Measurements from ENCODE around the gene STK35. TPM values are rescaled to one million over a fixed set of nuclear protein-coding genes. Genes with fewer than 3 reads are reported as not detected.

The STK35 gene
- total RNA-seq, 2 experiments from 2014 or later: 19.1 to 19.9 TPM

DNA sequence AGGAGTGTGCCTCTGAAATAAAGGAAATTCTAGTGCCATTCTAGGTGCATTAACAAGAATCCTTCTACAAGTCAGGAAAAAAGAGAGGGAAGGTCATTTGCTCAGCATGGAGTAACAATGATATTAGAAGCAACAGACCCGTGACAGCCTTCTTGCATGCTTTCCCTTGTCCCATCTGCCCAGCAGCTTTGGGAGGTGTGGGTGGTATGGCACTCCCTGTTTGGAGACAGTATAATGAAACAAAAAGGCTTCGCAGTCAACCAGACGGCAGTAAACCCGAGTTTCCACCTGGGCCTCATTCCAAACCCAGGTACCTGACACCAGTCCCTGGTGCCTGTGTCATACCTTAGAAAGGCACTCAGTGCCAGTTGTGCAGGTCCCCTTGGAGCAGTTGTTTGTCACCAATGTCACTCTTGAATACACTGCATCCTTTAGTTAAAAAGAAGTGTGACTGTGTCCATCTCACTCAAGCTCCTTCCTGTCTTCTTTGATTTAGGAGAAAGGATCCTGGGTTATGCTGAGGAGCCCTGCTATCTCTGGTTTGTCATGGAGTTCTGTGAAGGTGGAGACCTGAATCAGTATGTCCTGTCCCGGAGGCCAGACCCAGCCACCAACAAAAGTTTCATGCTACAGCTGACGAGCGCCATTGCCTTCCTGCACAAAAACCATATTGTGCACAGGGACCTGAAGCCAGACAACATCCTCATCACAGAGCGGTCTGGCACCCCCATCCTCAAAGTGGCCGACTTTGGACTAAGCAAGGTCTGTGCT is 14.7 kb downstream of the STK35 start:
- DNase-seq: no peak
- H3K27me3 Mint-ChIP-seq: no peaks in the 10 kb centered on the region
- no peak overlapping the region for H3K27ac Mint-ChIP-seq
- H3K4me1 Mint-ChIP-seq: peaks cover 80% of the 10 kb centered on the region
- peaks cover 4% of the 10 kb centered on the region for H3K9me3 Mint-ChIP-seq
- peaks cover 64% of the 10 kb centered on the region for H3K36me3 Mint-ChIP-seq
- H3K4me3 Mint-ChIP-seq: no peak overlapping the region

DNA sequence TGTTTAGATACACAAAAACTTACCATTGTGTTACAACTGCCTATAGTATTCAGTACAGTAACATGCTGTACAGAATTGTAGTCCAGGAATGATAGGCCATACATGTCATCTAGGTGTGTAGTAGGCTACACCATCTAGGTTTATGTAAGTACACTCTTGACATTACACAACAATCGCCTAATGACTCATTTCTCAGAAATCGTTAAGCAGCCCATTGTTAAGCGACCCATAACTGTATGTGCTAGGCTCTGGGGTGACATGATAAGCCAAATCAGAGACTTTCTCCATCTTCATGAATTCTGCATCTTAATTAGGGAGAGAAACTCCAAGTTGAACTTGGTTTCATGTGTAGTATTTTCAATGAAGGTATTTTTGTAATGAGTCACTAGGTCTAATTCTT is 17.2 kb downstream of the STK35 start:
- peak; percentile 20 for DNase-seq
- H3K9me3 Mint-ChIP-seq: peaks cover 4% of the 10 kb centered on the region
- peaks cover 73% of the 10 kb centered on the region for H3K4me1 Mint-ChIP-seq
- no peaks in the 10 kb centered on the region for H3K27me3 Mint-ChIP-seq
- H3K36me3 Mint-ChIP-seq: peaks cover 68% of the 10 kb centered on the region
- peak overlapping the region; percentile 92 for H3K27ac Mint-ChIP-seq
- peak overlapping the region; percentile 57 for H3K4me3 Mint-ChIP-seq

DNA sequence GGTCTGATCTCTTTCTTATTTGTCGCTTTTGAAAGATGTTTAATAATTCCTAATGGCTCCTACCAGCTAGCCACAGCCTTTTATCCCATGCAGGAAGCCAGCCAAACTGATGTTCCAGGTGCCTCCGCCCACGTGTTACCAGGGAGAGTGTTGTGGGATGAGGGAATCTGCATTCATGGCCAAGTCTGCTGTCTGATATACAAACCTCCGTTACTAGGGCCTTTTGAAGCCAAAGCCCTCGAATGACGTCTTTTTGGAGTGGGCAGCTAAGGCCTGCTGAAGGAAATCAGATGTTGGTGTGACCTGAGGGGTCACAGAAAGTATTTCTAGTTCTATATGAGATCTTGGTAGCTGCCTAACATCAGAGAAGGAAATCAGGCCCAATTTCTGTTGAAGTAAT is 21.3 kb downstream of the STK35 start:
- H3K9me3 Mint-ChIP-seq: peaks cover 4% of the 10 kb centered on the region
- peaks cover 69% of the 10 kb centered on the region for H3K4me1 Mint-ChIP-seq
- H3K36me3 Mint-ChIP-seq: peaks cover 40% of the 10 kb centered on the region

DNA sequence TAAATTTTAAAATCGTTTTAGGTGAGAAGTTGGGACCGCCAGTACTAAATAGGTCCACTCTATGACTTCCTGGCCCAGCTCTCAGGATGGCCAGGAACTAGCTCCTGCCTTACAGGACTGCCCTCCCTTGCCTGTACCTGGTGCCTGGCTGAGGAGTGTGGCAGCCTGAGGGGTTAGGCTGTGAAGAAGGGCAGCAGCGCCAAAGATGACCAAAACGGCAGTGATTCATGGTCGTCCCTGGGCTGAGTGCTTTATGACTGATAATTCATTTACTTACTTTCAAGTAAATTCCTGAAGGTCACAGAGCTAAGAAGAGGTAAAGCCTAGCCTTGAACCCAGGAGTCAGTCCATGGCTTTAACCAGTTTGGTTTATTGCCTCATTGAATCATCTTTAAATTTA is 22.1 kb downstream of the STK35 start:
- Mint-ChIP-seq H3K36me3 (peaks cover 36% of the 10 kb centered on the region), H3K27ac (no peak overlapping the region), H3K9me3 (peaks cover 4% of the 10 kb centered on the region), H3K27me3 (no peaks in the 10 kb centered on the region), H3K4me1 (peaks cover 68% of the 10 kb centered on the region), H3K4me3 (no peak overlapping the region)
- DNase-seq: no peak

More for the DNA sequence above, 21.3 kb downstream of the STK35 start:
- H3K4me3 Mint-ChIP-seq: no peak overlapping the region
- no peak for DNase-seq
- H3K27ac Mint-ChIP-seq: no peak overlapping the region
- H3K27me3 Mint-ChIP-seq: no peaks in the 10 kb centered on the region

DNA sequence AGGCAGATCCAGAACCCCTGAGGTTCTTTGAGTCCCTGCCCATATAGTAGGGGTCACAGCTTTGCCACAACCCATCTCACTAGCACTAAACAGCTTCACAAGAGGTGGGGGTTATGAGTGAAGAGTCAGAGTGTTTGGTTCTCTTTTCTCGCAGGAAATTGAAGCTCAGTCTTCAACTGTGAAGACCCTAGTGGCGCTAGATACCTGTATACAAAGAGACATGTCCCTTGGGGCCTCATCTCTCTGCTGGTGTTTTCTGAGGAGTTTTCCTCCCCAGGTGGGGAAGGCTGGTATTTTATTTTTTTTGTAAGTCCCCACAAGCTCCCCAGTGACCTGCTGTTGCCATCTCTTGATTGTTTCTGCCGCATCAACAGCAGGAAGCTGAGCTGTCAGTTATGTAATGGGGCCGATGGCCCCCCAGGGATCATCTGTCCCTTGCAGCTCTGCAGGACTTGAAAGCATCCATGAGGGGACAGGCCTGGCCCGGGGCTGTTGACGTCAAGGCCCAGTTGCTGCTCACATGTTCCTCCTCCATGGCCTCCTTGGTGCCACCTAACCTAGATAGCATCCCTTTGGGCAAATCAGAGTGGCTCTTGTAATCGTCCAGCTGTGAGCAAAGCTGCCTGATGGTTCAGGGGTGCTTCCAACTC is 23.1 kb downstream of the STK35 start:
- H3K36me3 Mint-ChIP-seq: peaks cover 27% of the 10 kb centered on the region
- no peaks in the 10 kb centered on the region for H3K27me3 Mint-ChIP-seq
- no peak overlapping the region for H3K4me3 Mint-ChIP-seq
- H3K9me3 Mint-ChIP-seq: no peaks in the 10 kb centered on the region
- no peak for DNase-seq
- H3K4me1 Mint-ChIP-seq: peaks cover 58% of the 10 kb centered on the region
- H3K27ac Mint-ChIP-seq: no peak overlapping the region

DNA sequence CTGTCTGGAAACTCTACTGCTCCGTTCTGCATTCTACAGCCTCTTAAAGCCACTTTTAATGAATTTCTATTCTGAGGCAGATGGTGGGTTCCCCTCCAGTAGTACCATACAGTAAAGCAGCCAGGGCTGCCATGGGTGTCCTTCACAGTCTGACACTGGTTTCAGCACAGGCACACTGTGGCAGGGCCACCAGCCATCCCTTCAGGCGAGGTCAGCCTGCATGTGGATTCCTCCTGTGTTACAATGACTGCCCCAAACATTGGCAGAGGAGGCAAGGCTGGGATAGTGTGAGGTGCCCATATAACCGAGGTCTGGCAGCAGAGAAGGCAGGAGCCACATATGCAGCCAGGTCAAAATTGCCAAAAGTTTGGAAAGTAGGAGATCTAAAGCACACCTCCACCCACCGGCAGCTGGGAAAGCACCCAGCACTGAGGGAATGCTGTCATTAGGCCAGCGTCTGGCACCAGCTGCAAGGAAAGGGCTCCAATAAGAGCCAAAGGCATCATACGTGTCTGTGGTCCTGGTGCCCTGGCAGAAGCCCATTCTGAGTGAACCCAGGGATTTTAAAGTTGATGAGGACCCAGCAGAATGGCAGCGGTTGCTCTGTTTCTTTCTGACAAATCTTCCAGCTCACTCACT is 24.0 kb downstream of the STK35 start:
- Mint-ChIP-seq H3K4me1 (peaks cover 54% of the 10 kb centered on the region), H3K4me3 (no peak overlapping the region), H3K27ac (no peak overlapping the region), H3K9me3 (no peaks in the 10 kb centered on the region), H3K36me3 (peaks cover 18% of the 10 kb centered on the region), H3K27me3 (no peaks in the 10 kb centered on the region)
- no peak for DNase-seq

DNA sequence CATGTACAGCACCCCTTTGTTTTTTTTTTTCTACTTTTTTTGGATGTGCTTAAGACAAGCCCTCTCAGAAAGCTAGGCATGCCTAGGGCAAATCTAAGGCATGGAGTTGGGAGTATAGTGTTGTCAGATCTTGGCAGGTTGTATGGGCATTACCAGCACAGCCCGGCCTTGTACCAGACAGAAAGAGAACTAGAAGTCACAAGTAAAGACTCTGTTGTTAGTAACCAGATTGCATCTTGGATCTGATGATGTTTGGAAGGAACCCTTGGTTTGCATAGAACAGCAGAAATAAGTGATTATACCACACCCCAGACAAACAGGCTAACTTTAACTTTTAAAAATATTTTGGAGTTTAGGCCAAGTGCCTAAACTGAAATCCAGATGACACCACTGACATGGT is 25.6 kb downstream of the STK35 start:
- DNase-seq: no peak
- Mint-ChIP-seq H3K27me3 (no peaks in the 10 kb centered on the region), H3K4me3 (no peak overlapping the region), H3K9me3 (no peaks in the 10 kb centered on the region), H3K27ac (no peak overlapping the region), H3K4me1 (peaks cover 50% of the 10 kb centered on the region), H3K36me3 (peaks cover 11% of the 10 kb centered on the region)

DNA sequence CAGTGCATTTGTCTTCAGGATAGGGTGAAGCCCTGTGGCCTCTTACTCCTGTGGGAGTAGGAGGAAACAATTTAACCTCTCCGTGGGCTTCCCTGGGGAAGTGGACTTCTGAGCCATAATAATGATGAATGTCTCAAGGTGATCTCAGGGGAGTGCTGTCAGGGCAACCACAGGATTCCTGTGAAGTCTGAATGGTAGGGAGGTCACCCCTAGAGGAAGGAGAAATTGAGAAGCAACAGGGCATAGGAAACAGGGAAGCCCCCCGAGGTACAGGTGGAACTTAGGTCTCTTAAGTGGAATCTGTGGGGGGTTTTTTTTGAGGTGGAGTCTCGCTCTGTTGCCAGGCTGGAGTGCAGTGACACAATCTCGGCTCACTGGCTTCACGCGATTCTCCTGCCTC is 26.9 kb downstream of the STK35 start:
- Mint-ChIP-seq H3K4me3 (no peak overlapping the region), H3K27me3 (no peaks in the 10 kb centered on the region), H3K36me3 (peaks cover 10% of the 10 kb centered on the region), H3K27ac (no peak overlapping the region), H3K4me1 (peaks cover 51% of the 10 kb centered on the region), H3K9me3 (no peaks in the 10 kb centered on the region)
- DNase-seq: no peak

DNA sequence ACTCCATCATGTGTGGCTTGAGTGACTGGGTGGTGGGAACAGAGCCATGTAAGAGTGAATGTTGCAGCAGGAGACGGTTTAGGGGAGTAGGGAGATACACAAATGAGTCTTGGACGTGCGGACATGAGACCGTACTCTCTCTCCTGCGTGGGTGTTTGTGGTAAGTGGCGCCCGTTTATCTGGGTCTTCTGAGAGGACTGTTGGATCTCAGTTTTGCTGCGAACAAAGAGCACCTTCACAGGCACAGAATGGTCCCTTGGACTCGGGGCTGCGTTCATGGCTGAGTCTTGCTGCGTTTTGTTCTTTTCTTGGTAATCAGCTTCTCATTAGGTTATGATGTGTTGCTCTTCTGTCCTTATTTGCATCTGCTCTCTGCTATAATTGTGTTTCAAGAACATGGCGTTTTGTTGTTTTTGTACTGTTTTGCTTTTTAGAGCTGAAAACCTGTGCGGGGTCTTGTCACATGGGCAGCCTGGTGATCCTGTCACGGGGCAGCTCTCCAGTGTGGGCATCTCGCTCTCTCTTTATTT is 28.5 kb downstream of the STK35 start:
- Mint-ChIP-seq H3K4me3 (no peak overlapping the region), H3K27me3 (no peaks in the 10 kb centered on the region), H3K27ac (no peak overlapping the region), H3K4me1 (peaks cover 44% of the 10 kb centered on the region), H3K9me3 (no peaks in the 10 kb centered on the region), H3K36me3 (peaks cover 12% of the 10 kb centered on the region)
- no peak for DNase-seq

DNA sequence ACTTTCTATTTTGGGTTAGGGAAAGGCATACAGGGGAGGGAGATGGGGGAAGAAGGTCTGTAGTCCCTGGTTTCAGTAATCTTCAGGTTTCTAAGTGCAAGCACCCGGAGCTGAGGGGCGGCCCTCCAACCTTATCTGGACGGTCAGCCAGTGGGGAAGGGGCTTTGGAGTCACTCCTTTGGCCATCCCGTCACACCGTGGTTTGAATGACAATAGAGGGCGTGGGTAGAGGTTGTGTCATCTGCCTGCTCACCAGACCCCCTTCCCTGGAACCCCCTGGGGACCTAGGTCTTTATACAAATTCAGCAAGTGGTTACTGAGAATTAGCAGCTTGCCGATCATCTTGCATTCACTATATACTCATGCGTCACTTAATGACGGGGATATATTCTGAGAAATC is 29.1 kb downstream of the STK35 start:
- Mint-ChIP-seq H3K36me3 (peaks cover 12% of the 10 kb centered on the region), H3K4me3 (no peak overlapping the region), H3K9me3 (no peaks in the 10 kb centered on the region), H3K27ac (no peak overlapping the region), H3K4me1 (peaks cover 39% of the 10 kb centered on the region), H3K27me3 (no peaks in the 10 kb centered on the region)
- DNase-seq: no peak

DNA sequence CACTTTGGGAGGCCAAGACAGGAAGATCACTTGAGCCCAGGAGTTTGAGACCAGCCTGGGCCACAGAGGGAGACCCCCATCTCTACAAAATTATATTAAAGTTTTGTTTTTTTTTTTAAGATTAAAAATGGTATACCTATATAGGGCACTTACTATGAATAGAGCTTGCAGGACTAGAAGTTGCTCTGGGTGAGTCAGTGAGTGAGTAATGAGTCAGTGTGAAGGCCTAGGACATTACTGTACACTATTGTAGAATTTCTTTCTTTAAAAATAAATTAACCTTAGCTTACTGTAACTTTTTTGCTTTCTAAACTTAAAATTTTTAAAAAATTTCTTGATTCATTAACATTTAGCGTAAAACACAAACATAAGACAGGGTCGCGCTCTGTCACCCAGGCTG is 29.7 kb downstream of the STK35 start:
- H3K4me3 Mint-ChIP-seq: no peak overlapping the region
- H3K4me1 Mint-ChIP-seq: peaks cover 37% of the 10 kb centered on the region
- H3K36me3 Mint-ChIP-seq: peaks cover 12% of the 10 kb centered on the region
- H3K9me3 Mint-ChIP-seq: no peaks in the 10 kb centered on the region
- H3K27me3 Mint-ChIP-seq: no peaks in the 10 kb centered on the region
- H3K27ac Mint-ChIP-seq: no peak overlapping the region
- DNase-seq: no peak

DNA sequence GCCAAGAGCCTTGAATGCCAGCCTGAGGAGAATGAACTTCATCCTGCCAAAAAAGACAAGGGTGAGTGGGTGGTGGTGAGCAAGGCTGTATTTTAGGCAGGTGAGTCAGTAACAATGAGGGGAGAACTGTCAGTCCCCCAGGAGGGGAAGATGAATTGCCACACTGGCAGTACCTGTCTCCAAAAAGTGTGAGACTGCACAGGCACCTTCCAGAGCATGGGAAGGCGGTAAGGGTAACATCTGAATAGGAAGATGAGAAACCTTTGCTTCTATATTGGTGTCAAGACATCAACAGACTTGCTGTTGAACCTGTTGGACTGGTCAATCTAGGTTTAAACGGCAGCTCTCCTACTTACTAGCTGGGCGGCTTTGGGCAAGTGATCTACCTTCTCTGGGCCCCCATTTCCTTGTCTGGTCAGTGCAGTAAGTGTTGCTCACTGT is 30.9 kb downstream of the STK35 start:
- Mint-ChIP-seq H3K36me3 (peaks cover 13% of the 10 kb centered on the region), H3K4me3 (no peak overlapping the region), H3K9me3 (no peaks in the 10 kb centered on the region), H3K4me1 (peaks cover 33% of the 10 kb centered on the region), H3K27me3 (no peaks in the 10 kb centered on the region), H3K27ac (no peak overlapping the region)
- DNase-seq: no peak

DNA sequence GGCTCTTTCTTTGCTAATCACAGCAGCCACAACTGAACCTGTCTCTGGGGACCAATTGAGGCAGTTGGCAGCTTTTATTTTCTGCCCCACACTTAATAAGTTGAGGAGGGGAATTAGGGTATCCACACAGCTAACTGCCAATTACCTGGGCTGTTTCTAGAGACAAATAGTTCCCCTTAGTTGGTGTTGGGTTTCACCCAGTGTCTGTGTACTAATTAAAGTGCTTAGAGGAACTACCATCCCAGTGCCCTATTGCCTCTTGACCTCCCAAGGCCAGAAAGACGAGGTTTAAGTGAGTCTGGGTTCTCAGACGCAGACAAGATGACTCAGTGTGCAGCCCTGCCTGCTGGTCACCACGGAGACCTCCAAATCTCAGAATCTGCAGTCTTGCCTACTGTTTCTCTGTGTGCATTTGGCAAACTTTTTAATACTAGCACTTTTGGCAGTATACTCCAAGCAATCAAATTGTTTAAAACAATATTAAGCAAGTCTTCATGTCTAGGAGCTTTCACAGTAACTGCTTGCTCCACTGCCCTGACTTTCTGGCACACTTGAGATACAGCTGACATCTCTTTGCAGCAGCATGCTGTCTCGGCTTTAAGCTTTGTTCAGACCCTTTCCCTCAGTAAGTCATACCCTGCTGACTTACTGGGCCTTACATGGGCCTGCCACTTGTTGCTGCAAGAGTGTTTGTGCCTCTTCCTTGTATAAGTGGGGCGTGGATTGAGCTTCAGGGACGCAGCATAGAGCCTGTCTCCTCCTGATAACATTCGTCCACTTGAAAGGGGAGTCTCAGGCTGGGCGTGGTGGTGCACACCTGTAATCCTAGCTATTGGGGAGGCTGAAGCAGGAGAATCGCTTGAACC is 31.9 kb downstream of the STK35 start:
- DNase-seq: no peak
- Mint-ChIP-seq H3K27ac (no peak overlapping the region), H3K4me1 (peaks cover 26% of the 10 kb centered on the region), H3K27me3 (no peaks in the 10 kb centered on the region), H3K9me3 (no peaks in the 10 kb centered on the region), H3K4me3 (no peak overlapping the region), H3K36me3 (peaks cover 13% of the 10 kb centered on the region)

DNA sequence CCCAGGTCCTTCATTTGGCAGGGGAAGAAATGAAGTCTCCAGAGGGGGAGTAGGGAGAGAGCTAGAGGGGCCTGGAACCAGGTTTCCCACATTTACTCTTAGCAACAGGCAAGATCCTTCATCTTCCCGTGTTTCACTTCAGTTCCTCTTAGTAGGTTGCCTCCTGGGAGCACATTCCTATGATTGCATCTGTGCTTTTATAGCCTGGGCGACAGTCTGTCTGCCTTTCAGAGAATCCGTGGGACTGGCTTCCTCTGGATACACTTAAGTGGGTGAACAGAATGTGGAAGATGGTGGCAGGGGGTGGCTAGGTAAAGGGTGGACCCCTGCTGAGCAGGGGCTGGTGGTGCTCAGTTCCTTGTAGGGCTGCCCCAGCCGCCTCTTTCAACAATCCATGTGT is 33.4 kb downstream of the STK35 start:
- no peak overlapping the region for H3K27ac Mint-ChIP-seq
- peaks cover 12% of the 10 kb centered on the region for H3K36me3 Mint-ChIP-seq
- DNase-seq: no peak
- H3K4me3 Mint-ChIP-seq: no peak overlapping the region
- peaks cover 26% of the 10 kb centered on the region for H3K4me1 Mint-ChIP-seq
- H3K9me3 Mint-ChIP-seq: no peaks in the 10 kb centered on the region
- H3K27me3 Mint-ChIP-seq: no peaks in the 10 kb centered on the region
